ENCODE data around the gene TBX1.

DNA sequence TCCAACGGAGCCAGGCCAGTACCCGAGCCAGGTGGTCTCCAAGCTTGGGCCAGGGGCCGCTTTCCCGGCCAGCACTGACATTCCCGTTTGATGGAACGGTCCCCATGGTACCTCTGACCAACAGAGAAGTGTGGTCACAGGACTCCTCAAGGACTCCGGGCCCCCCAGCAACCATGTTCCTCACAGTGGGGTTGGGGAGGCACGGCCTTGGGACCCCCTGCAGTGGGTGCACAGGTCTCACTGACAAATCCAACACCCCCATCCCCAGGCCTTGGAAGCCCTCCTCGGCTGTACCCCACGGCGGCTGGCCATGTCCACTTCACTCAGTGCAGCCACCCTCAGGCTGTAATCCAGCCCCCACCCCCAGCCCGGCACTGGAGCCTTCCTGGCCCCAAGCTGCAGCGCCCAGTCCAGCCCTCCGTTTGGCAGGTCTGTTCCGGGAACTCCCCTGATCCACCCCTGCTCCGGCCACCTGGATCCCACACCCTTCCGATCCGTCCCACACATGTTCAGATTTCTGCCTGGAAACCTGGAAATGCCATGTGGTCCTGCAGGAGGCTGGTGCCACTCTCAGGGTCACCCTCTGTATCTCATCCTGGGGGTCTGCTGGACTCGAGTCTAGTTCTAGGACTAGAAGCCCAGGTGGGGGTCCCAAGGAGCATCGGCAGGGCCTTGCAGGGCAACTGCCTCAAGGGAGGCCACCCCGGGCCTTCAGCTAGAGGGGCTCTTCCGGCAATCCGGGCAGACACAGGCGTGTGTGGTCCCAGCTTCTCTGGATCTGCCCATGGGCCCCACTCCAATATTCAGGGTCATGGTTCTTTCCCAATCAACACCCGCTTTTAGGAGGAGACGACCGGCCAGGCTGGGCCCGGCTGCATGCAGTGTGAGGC is 26.6 kb downstream of the TBX1 start:
- TF ChIP-seq CEBPB (IDR thresholded peaks at IDR 0.05; ENCODE audit: low read depth): no peak
- TF ChIP-seq, protein P1, sequence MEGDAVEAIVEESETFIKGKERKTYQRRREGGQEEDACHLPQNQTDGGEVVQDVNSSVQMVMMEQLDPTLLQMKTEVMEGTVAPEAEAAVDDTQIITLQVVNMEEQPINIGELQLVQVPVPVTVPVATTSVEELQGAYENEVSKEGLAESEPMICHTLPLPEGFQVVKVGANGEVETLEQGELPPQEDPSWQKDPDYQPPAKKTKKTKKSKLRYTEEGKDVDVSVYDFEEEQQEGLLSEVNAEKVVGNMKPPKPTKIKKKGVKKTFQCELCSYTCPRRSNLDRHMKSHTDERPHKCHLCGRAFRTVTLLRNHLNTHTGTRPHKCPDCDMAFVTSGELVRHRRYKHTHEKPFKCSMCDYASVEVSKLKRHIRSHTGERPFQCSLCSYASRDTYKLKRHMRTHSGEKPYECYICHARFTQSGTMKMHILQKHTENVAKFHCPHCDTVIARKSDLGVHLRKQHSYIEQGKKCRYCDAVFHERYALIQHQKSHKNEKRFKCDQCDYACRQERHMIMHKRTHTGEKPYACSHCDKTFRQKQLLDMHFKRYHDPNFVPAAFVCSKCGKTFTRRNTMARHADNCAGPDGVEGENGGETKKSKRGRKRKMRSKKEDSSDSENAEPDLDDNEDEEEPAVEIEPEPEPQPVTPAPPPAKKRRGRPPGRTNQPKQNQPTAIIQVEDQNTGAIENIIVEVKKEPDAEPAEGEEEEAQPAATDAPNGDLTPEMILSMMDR (IDR thresholded peaks at IDR 0.05 in 2 of 3, conservative IDR thresholded peaks at IDR 0.05 in 1 of 3; ENCODE audit: borderline replicate concordance in 1 of 3, insufficient read depth in 1 of 3, low read depth in 2 of 3, low read length in 2 of 3): no peak
- TF ChIP-seq POLR2AphosphoS5 (IDR thresholded peaks at IDR 0.05; ENCODE audit: low read depth, low read length): no peak
- no peak for TF ChIP-seq RAD21 (IDR thresholded peaks at IDR 0.05; ENCODE audit: low read depth)
- no peak for TF ChIP-seq POLR2A (IDR thresholded peaks at IDR 0.05; ENCODE audit: borderline replicate concordance, extremely low read depth, insufficient read depth, insufficient read length)
- TF ChIP-seq ZNF274 (IDR thresholded peaks at IDR 0.05; ENCODE audit: low read depth, low read length): no peak
- no peak for TF ChIP-seq EZH2 (IDR thresholded peaks at IDR 0.05)
- no peak for TF ChIP-seq YY1 (IDR thresholded peaks at IDR 0.05; ENCODE audit: extremely low read depth, insufficient replicate concordance, low read depth, low read length)
- no peak for TF ChIP-seq EGR1 (IDR thresholded peaks at IDR 0.05; ENCODE audit: low read depth)

Measured in HCT116 (cell line).